Naive B cell (primary cell): Measurements from ENCODE around the gene CIB2. TPM values are rescaled to one million over a fixed set of nuclear protein-coding genes. Genes with fewer than 3 reads are reported as not detected.

Source experiments
- ATAC-seq, 2 donors: fragments of 150-1000 bp; cut with Tn5 transposase; 2 replicates each; pipeline ENCODE4 v1.10.0; 2021; ENCODE audit warnings: low read depth in 2 of 2, mild to moderate bottlenecking in 2 of 2, moderate library complexity in 2 of 2
- DNase-seq: peaks from one replicate; pipeline ENCODE4 v3.0.0; 2022
- H3K27ac Mint-ChIP-seq, 6 donors: one replicate each; pipeline ENCODE4 v1.8.0; 2020 to 2022; ENCODE audit warnings: mild to moderate bottlenecking in 6 of 6, mixed read lengths in 6 of 6, moderate library complexity in 5 of 6, inconsistent platforms in 2 of 6
- H3K27me3 Mint-ChIP-seq, 3 donors: one replicate each; pipeline ENCODE4 v1.8.0; 2021 to 2022; ENCODE audit warnings: mixed read lengths in 3 of 3, mild to moderate bottlenecking in 1 of 3
- H3K36me3 Mint-ChIP-seq, 2 donors: one replicate each; pipeline ENCODE4 v1.8.0; 2020 to 2022; ENCODE audit warnings: mixed read lengths in 2 of 2, inconsistent platforms in 1 of 2, mild to moderate bottlenecking in 1 of 2
- H3K4me1 Mint-ChIP-seq, 3 donors: one replicate each; pipeline ENCODE4 v1.8.0; 2020 to 2022; ENCODE audit warnings: mixed read lengths in 3 of 3, inconsistent platforms in 1 of 3, mild to moderate bottlenecking in 1 of 3, moderate library complexity in 1 of 3
- H3K4me3 Mint-ChIP-seq, 8 donors: one replicate each; pipeline ENCODE4 v1.8.0; 2020 to 2022; ENCODE audit warnings: mild to moderate bottlenecking in 8 of 8, mixed read lengths in 8 of 8, moderate library complexity in 8 of 8, inconsistent platforms in 2 of 8
- H3K9me3 Mint-ChIP-seq, 7 donors: one replicate each; pipeline ENCODE4 v1.8.0; 2020 to 2022; ENCODE audit warnings: mixed read lengths in 7 of 7, mild to moderate bottlenecking in 5 of 7, inconsistent platforms in 2 of 7, moderate library complexity in 1 of 7
- polyA plus RNA-seq, 6 donors: library from polyadenylated mRNA; unstranded; fragments of 300-500 nt; fragmentation: Illumina TruSeq; gene quantifications; one replicate each; pipeline ENCODE4 v1.2.3, GENCODE V29; 2021; ENCODE audit warnings: low read depth in 6 of 6

Gene CIB2
- polyA plus RNA-seq, 6 donors from 2014 or later, result 0.57 to 2.6 (median 0.82) TPM; not detected in 1

GRCh38 chr15:78142332-78142731 is 11.1 kb upstream of the CIB2 start:
- Mint-ChIP-seq H3K4me3 (peak overlapping the region in 1 of 8 donors; percentile 34), H3K27me3 (no peaks in the 10 kb centered on the region), H3K36me3 (no peaks in the 10 kb centered on the region), H3K9me3 (peaks cover 0 to 1% (median 0%) of the 10 kb centered on the region in 7 donors), H3K4me1 (peaks cover 3 to 8% (median 6%) of the 10 kb centered on the region in 3 donors), H3K27ac (peak overlapping the region in 1 of 6 donors; percentile 90)
- DNase-seq, result no peak
- ATAC-seq, result no peak

GRCh38 chr15:78140292-78140691 is 9.0 kb upstream of the CIB2 start:
- DNase-seq (no peak), ATAC-seq (no peak)
- H3K27ac Mint-ChIP-seq, result peak overlapping the region in 1 of 6 donors; percentile 5
- peaks cover 0 to 6% (median 6%) of the 10 kb centered on the region in 3 donors for H3K4me1 Mint-ChIP-seq
- H3K9me3 Mint-ChIP-seq, result peaks cover 0 to 1% (median 0%) of the 10 kb centered on the region in 7 donors
- no peak overlapping the region for H3K4me3 Mint-ChIP-seq
- no peaks in the 10 kb centered on the region for H3K36me3 Mint-ChIP-seq
- no peaks in the 10 kb centered on the region for H3K27me3 Mint-ChIP-seq

GRCh38 chr15:78139578-78139977 is 8.3 kb upstream of the CIB2 start:
- H3K4me1 Mint-ChIP-seq, result peaks cover 0 to 6% (median 6%) of the 10 kb centered on the region in 3 donors
- no peaks in the 10 kb centered on the region for H3K36me3 Mint-ChIP-seq
- H3K27ac Mint-ChIP-seq, result peak overlapping the region in 1 of 6 donors; percentile 39
- no peak for ATAC-seq
- H3K27me3 Mint-ChIP-seq, result no peaks in the 10 kb centered on the region
- DNase-seq, result no peak
- peaks cover 0 to 1% (median 0%) of the 10 kb centered on the region in 7 donors for H3K9me3 Mint-ChIP-seq
- no peak overlapping the region for H3K4me3 Mint-ChIP-seq

GRCh38 chr15:78133801-78134200 is 2.6 kb upstream of the CIB2 start:
- Mint-ChIP-seq H3K27me3 (no peaks in the 10 kb centered on the region), H3K4me1 (peaks cover 12 to 28% (median 17%) of the 10 kb centered on the region in 3 donors), H3K27ac (no peak overlapping the region), H3K36me3 (no peaks in the 10 kb centered on the region), H3K9me3 (no peaks in the 10 kb centered on the region), H3K4me3 (peak overlapping the region in 1 of 8 donors; percentile 56)
- ATAC-seq, result no peak
- DNase-seq, result no peak

- H3K36me3 Mint-ChIP-seq, result no peaks in the 10 kb centered on the region
- peak overlapping the region in 4 of 6 donors; percentile 82 to 96 (median 86) for H3K27ac Mint-ChIP-seq
- H3K4me3 Mint-ChIP-seq, result peak overlapping the region; percentile 77 to 95 (median 88)
- H3K4me1 Mint-ChIP-seq, result peaks cover 12 to 29% (median 17%) of the 10 kb centered on the region in 3 donors
- peak; percentile 68 to 69 for ATAC-seq
- no peak for DNase-seq
- H3K27me3 Mint-ChIP-seq, result no peaks in the 10 kb centered on the region
- no peaks in the 10 kb centered on the region for H3K9me3 Mint-ChIP-seq
Observed at GRCh38 chr15:78130466-78131294, 565 bp downstream of the CIB2 start.

- peaks cover 12 to 29% (median 17%) of the 10 kb centered on the region in 3 donors for H3K4me1 Mint-ChIP-seq
- H3K9me3 Mint-ChIP-seq, result no peaks in the 10 kb centered on the region
- DNase-seq (no peak), ATAC-seq (no peak)
- H3K4me3 Mint-ChIP-seq, result peak overlapping the region; percentile 77 to 95 (median 86)
- H3K36me3 Mint-ChIP-seq, result no peaks in the 10 kb centered on the region
- no peaks in the 10 kb centered on the region for H3K27me3 Mint-ChIP-seq
- H3K27ac Mint-ChIP-seq, result peak overlapping the region in 3 of 6 donors; percentile 55 to 91 (median 82)
Observed at GRCh38 chr15:78129751-78130287, 1.4 kb downstream of the CIB2 start.

- peaks cover 12 to 29% (median 17%) of the 10 kb centered on the region in 3 donors for H3K4me1 Mint-ChIP-seq
- no peaks in the 10 kb centered on the region for H3K36me3 Mint-ChIP-seq
- H3K27ac Mint-ChIP-seq, result peak overlapping the region in 3 of 6 donors; percentile 13 to 91 (median 45)
- no peaks in the 10 kb centered on the region for H3K27me3 Mint-ChIP-seq
- no peaks in the 10 kb centered on the region for H3K9me3 Mint-ChIP-seq
- ATAC-seq (no peak), DNase-seq (no peak)
- peak overlapping the region in 1 of 8 donors; percentile 78 for H3K4me3 Mint-ChIP-seq
Observed at GRCh38 chr15:78129077-78129750, 2.0 kb downstream of the CIB2 start.

GRCh38 chr15:78127882-78128281 is 3.4 kb downstream of the CIB2 start:
- H3K4me3 Mint-ChIP-seq, result peak overlapping the region in 2 of 8 donors; percentile 37 to 54
- H3K4me1 Mint-ChIP-seq, result peaks cover 12 to 23% (median 17%) of the 10 kb centered on the region in 3 donors
- ATAC-seq, result no peak
- H3K27ac Mint-ChIP-seq, result peak overlapping the region in 2 of 6 donors; percentile 52 to 93
- H3K9me3 Mint-ChIP-seq, result no peaks in the 10 kb centered on the region
- H3K27me3 Mint-ChIP-seq, result no peaks in the 10 kb centered on the region
- H3K36me3 Mint-ChIP-seq, result no peaks in the 10 kb centered on the region
- no peak for DNase-seq

GRCh38 chr15:78125267-78125666 is 6.0 kb downstream of the CIB2 start:
- no peak for ATAC-seq
- Mint-ChIP-seq H3K4me1 (peaks cover 4 to 6% (median 4%) of the 10 kb centered on the region in 3 donors), H3K36me3 (no peaks in the 10 kb centered on the region), H3K27me3 (no peaks in the 10 kb centered on the region), H3K4me3 (no peak overlapping the region), H3K27ac (no peak overlapping the region), H3K9me3 (no peaks in the 10 kb centered on the region)
- no peak for DNase-seq

- ATAC-seq, result no peak
- Mint-ChIP-seq H3K4me1 (no peaks in the 10 kb centered on the region), H3K4me3 (no peak overlapping the region), H3K27ac (no peak overlapping the region), H3K27me3 (no peaks in the 10 kb centered on the region), H3K36me3 (no peaks in the 10 kb centered on the region), H3K9me3 (no peaks in the 10 kb centered on the region)
- no peak for DNase-seq
Observed at GRCh38 chr15:78120523-78120922, 10.7 kb downstream of the CIB2 start.

GRCh38 chr15:78112551-78112950 is 18.7 kb downstream of the CIB2 start:
- H3K9me3 Mint-ChIP-seq, result no peaks in the 10 kb centered on the region
- DNase-seq (no peak), ATAC-seq (no peak)
- H3K4me1 Mint-ChIP-seq, result peaks cover 4 to 14% (median 8%) of the 10 kb centered on the region in 3 donors
- no peaks in the 10 kb centered on the region for H3K36me3 Mint-ChIP-seq
- no peak overlapping the region for H3K4me3 Mint-ChIP-seq
- H3K27me3 Mint-ChIP-seq, result no peaks in the 10 kb centered on the region
- no peak overlapping the region for H3K27ac Mint-ChIP-seq

- no peak for ATAC-seq
- no peaks in the 10 kb centered on the region for H3K9me3 Mint-ChIP-seq
- DNase-seq, result no peak
Observed at GRCh38 chr15:78111788-78112187, 19.5 kb downstream of the CIB2 start.

GRCh38 chr15:78110916-78111475 is 20.2 kb downstream of the CIB2 start:
- ATAC-seq, result no peak

More at GRCh38 chr15:78111788-78112187, 19.5 kb downstream of the CIB2 start:
- peak overlapping the region in 1 of 6 donors; percentile 3 for H3K27ac Mint-ChIP-seq
- peaks cover 4 to 14% (median 8%) of the 10 kb centered on the region in 3 donors for H3K4me1 Mint-ChIP-seq
- H3K4me3 Mint-ChIP-seq, result no peak overlapping the region
- no peaks in the 10 kb centered on the region for H3K27me3 Mint-ChIP-seq
- H3K36me3 Mint-ChIP-seq, result no peaks in the 10 kb centered on the region

More at GRCh38 chr15:78110916-78111475, 20.2 kb downstream of the CIB2 start:
- Mint-ChIP-seq H3K27me3 (no peaks in the 10 kb centered on the region), H3K4me1 (peaks cover 4 to 14% (median 8%) of the 10 kb centered on the region in 3 donors), H3K27ac (peak overlapping the region in 1 of 6 donors; percentile 76), H3K36me3 (no peaks in the 10 kb centered on the region), H3K9me3 (no peaks in the 10 kb centered on the region), H3K4me3 (no peak overlapping the region)
- DNase-seq, result no peak
